ENCODE results near the gene FOXP1. TPM values are rescaled to one million over a fixed set of nuclear protein-coding genes. Genes with fewer than 3 reads are reported as not detected.

Gene FOXP1
- total RNA-seq, 1 donor from 2014 or later, result 107 TPM

DNA sequence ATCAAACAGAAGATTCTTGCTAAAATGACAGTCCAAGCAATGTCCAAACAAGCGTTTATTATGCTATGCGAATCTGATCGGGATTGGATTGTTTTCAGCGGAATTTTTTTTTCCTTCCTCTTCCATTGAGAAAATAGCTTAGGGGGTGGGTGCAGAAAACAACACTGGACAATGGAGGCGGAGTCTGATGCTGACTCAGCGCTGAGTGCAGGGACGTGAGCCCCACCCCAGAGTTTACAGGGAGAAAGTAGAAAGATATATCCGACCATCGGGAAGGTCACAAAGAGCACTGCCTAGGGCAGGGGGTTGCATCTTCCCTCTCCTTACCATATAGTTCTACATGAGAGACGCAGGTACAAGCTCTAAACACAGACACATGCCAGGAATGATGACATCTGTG lies 117.0 kb downstream of the FOXP1 start:
- no peak overlapping the region for H3K27ac ChIP-seq (ENCODE audit: low read depth, low read length)
- H3K79me2 ChIP-seq (ENCODE audit: insufficient read depth, low read length), result peaks cover 85% of the 10 kb centered on the region
- H3K4me1 ChIP-seq (ENCODE audit: insufficient read depth, low read length), result peaks cover 15% of the 10 kb centered on the region
- TF ChIP-seq CTCF (IDR thresholded peaks at IDR 0.05; ENCODE audit: insufficient read depth, low read depth, low read length), result no peak
- no peak for TF ChIP-seq EZH2 (IDR thresholded peaks at IDR 0.05; ENCODE audit: insufficient read depth, low read length)
- H3K9ac ChIP-seq (ENCODE audit: low read length), result no peak overlapping the region
- H3K36me3 Mint-ChIP-seq (ENCODE audit: low read depth, unreplicated experiment), result peaks cover 8% of the 10 kb centered on the region
- no peaks in the 10 kb centered on the region for H3K27me3 ChIP-seq (ENCODE audit: insufficient read depth, low read length)
- H2AFZ ChIP-seq (ENCODE audit: low read depth, low read length), result no peak overlapping the region
- peaks cover 27% of the 10 kb centered on the region for H3K4me1 Mint-ChIP-seq (ENCODE audit: low read depth, unreplicated experiment)
- no peak overlapping the region for H3K4me3 Mint-ChIP-seq (ENCODE audit: unreplicated experiment)
- H3K27me3 Mint-ChIP-seq (ENCODE audit: low read depth, unreplicated experiment), result no peaks in the 10 kb centered on the region
- H4K20me1 ChIP-seq (ENCODE audit: insufficient read depth, low read length), result peaks cover 55% of the 10 kb centered on the region
- peak; percentile 45 for DNase-seq (ENCODE audit: low read depth)
- peak overlapping the region; percentile 59 for H3K4me2 ChIP-seq (ENCODE audit: low read length)
- no peaks in the 10 kb centered on the region for H3K9me3 Mint-ChIP-seq (ENCODE audit: unreplicated experiment)
- peaks cover 2% of the 10 kb centered on the region for H3K36me3 ChIP-seq (ENCODE audit: insufficient read depth, low read length)
- FAIRE-seq, result no peak
- H3K27ac Mint-ChIP-seq (ENCODE audit: unreplicated experiment), result no peak overlapping the region
- no peak overlapping the region for H3K4me3 ChIP-seq (ENCODE audit: insufficient read depth, low read depth, low read length)
- no peaks in the 10 kb centered on the region for H3K9me3 ChIP-seq (ENCODE audit: insufficient read depth, low read depth, low read length)

GRCh38 chr3:71465371-71466036 lies 118.0 kb downstream of the FOXP1 start:
- Histone ChIP-seq H3K9ac (ENCODE audit: low read length) (no peak overlapping the region), H3K27me3 (ENCODE audit: insufficient read depth, low read length) (no peaks in the 10 kb centered on the region), H3K4me1 (ENCODE audit: insufficient read depth, low read length) (peaks cover 15% of the 10 kb centered on the region), H3K9me3 (ENCODE audit: insufficient read depth, low read depth, low read length) (no peaks in the 10 kb centered on the region), H4K20me1 (ENCODE audit: insufficient read depth, low read length) (peaks cover 48% of the 10 kb centered on the region), H3K79me2 (ENCODE audit: insufficient read depth, low read length) (peaks cover 81% of the 10 kb centered on the region), H3K4me2 (ENCODE audit: low read length) (no peak overlapping the region), H3K36me3 (ENCODE audit: insufficient read depth, low read length) (peaks cover 2% of the 10 kb centered on the region), H3K27ac (ENCODE audit: low read depth, low read length) (no peak overlapping the region), H2AFZ (ENCODE audit: low read depth, low read length) (no peak overlapping the region), H3K4me3 (ENCODE audit: insufficient read depth, low read depth, low read length) (no peak overlapping the region)
- no peak overlapping the region for H3K4me3 Mint-ChIP-seq (ENCODE audit: unreplicated experiment)
- FAIRE-seq (no peak), DNase-seq (ENCODE audit: low read depth) (no peak)
- no peak overlapping the region for H3K27ac Mint-ChIP-seq (ENCODE audit: unreplicated experiment)
- H3K27me3 Mint-ChIP-seq (ENCODE audit: low read depth, unreplicated experiment), result no peaks in the 10 kb centered on the region
- H3K36me3 Mint-ChIP-seq (ENCODE audit: low read depth, unreplicated experiment), result peaks cover 8% of the 10 kb centered on the region
- H3K9me3 Mint-ChIP-seq (ENCODE audit: unreplicated experiment), result no peaks in the 10 kb centered on the region
- peaks cover 32% of the 10 kb centered on the region for H3K4me1 Mint-ChIP-seq (ENCODE audit: low read depth, unreplicated experiment)
- no peak for TF ChIP-seq CTCF (IDR thresholded peaks at IDR 0.05; ENCODE audit: insufficient read depth, low read depth, low read length)
- TF ChIP-seq EZH2 (IDR thresholded peaks at IDR 0.05; ENCODE audit: insufficient read depth, low read length), result no peak

GRCh38 chr3:71464613-71465012 lies 118.9 kb downstream of the FOXP1 start:
- Histone ChIP-seq H3K4me3 (ENCODE audit: insufficient read depth, low read depth, low read length) (no peak overlapping the region), H3K4me2 (ENCODE audit: low read length) (no peak overlapping the region), H3K27ac (ENCODE audit: low read depth, low read length) (no peak overlapping the region), H3K4me1 (ENCODE audit: insufficient read depth, low read length) (peaks cover 15% of the 10 kb centered on the region), H3K9me3 (ENCODE audit: insufficient read depth, low read depth, low read length) (no peaks in the 10 kb centered on the region), H3K79me2 (ENCODE audit: insufficient read depth, low read length) (peaks cover 77% of the 10 kb centered on the region), H3K9ac (ENCODE audit: low read length) (no peak overlapping the region), H2AFZ (ENCODE audit: low read depth, low read length) (no peak overlapping the region), H3K27me3 (ENCODE audit: insufficient read depth, low read length) (no peaks in the 10 kb centered on the region), H4K20me1 (ENCODE audit: insufficient read depth, low read length) (peaks cover 46% of the 10 kb centered on the region), H3K36me3 (ENCODE audit: insufficient read depth, low read length) (peaks cover 2% of the 10 kb centered on the region)
- TF ChIP-seq CTCF (IDR thresholded peaks at IDR 0.05; ENCODE audit: insufficient read depth, low read depth, low read length) (no peak), EZH2 (IDR thresholded peaks at IDR 0.05; ENCODE audit: insufficient read depth, low read length) (no peak)
- H3K4me3 Mint-ChIP-seq (ENCODE audit: unreplicated experiment), result no peak overlapping the region
- peaks cover 8% of the 10 kb centered on the region for H3K36me3 Mint-ChIP-seq (ENCODE audit: low read depth, unreplicated experiment)
- H3K27me3 Mint-ChIP-seq (ENCODE audit: low read depth, unreplicated experiment), result no peaks in the 10 kb centered on the region
- H3K4me1 Mint-ChIP-seq (ENCODE audit: low read depth, unreplicated experiment), result peaks cover 32% of the 10 kb centered on the region
- no peak overlapping the region for H3K27ac Mint-ChIP-seq (ENCODE audit: unreplicated experiment)
- no peak for FAIRE-seq
- no peak for DNase-seq (ENCODE audit: low read depth)
- no peaks in the 10 kb centered on the region for H3K9me3 Mint-ChIP-seq (ENCODE audit: unreplicated experiment)

Data from astrocyte (in vitro differentiated cells and primary cell).